Upper lobe of left lung (tissue), 4 donors: ENCODE data around the gene GAK.

ENCODE experiments used
- EP300 ChIP-seq, 4 donors: sonication (generic); formaldehyde crosslinking; IDR thresholded peaks; one replicate each; pipeline ENCODE4 v1.5.1; 2017; ENCODE audit warnings: antibody characterized with exemption in 4 of 4, control low read depth in 2 of 4
- POLR2AphosphoS5 ChIP-seq, 2 donors: sonication (generic); formaldehyde crosslinking; IDR thresholded peaks; one replicate each; pipeline ENCODE4 v1.5.1; 2017; ENCODE audit warnings: antibody characterized with exemption in 2 of 2
- TF ChIP-seq, protein P1 (sequence below), 6 experiments: fragments of 450-650 bp in 4 of 6; fragments of 200-600 bp in 2 of 6; sonication (generic) in 2 of 6; IDR thresholded peaks; one replicate each; pipeline ENCODE4 v1.5.1; 2016 to 2019; ENCODE audit warnings: antibody characterized with exemption in 6 of 6

DNA sequence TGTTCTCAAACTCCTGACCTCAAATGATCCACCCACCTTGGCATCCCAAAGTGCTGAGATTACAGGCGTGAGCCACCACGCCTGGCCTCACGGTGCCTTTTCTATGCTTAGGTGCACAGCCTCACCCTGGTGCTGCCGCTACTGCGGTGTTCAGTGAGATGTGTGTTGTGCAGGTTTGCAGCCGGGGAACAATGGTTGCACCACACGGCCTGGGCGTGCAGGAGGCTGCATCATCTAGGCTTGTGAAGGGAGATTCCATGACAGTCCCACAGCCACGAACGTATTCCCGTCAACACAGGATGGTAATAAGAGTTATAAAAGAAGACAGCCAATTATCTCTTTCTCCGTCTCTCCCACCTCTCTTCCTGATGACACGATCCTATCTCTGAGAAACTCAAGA is 128.2 kb downstream of the GAK start:
- TF ChIP-seq, protein P1, sequence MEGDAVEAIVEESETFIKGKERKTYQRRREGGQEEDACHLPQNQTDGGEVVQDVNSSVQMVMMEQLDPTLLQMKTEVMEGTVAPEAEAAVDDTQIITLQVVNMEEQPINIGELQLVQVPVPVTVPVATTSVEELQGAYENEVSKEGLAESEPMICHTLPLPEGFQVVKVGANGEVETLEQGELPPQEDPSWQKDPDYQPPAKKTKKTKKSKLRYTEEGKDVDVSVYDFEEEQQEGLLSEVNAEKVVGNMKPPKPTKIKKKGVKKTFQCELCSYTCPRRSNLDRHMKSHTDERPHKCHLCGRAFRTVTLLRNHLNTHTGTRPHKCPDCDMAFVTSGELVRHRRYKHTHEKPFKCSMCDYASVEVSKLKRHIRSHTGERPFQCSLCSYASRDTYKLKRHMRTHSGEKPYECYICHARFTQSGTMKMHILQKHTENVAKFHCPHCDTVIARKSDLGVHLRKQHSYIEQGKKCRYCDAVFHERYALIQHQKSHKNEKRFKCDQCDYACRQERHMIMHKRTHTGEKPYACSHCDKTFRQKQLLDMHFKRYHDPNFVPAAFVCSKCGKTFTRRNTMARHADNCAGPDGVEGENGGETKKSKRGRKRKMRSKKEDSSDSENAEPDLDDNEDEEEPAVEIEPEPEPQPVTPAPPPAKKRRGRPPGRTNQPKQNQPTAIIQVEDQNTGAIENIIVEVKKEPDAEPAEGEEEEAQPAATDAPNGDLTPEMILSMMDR (IDR thresholded peaks at IDR 0.05): no peak
- TF ChIP-seq POLR2AphosphoS5 (IDR thresholded peaks at IDR 0.05): no peak
- TF ChIP-seq EP300 (IDR thresholded peaks at IDR 0.05): no peak
